ENCODE data around the gene IGSF11. TPM values are rescaled to one million over a fixed set of nuclear protein-coding genes. Genes with fewer than 3 reads are reported as not detected.

Gene IGSF11
- total RNA-seq, 2 experiments from 2014 or later, result 0.53 to 0.58 TPM

GRCh38 chr3:119019767-119020518 is 14.7 kb downstream of the IGSF11 start:
- Mint-ChIP-seq H3K4me1 (ENCODE audit: low read depth) (peaks cover 9% of the 10 kb centered on the region), H3K36me3 (ENCODE audit: low read depth) (no peaks in the 10 kb centered on the region), H3K9me3 (no peaks in the 10 kb centered on the region), H3K4me3 (no peak overlapping the region), H3K27me3 (peaks cover 5% of the 10 kb centered on the region), H3K27ac (no peak overlapping the region)
- Histone ChIP-seq H3K9me3 (ENCODE audit: control insufficient read depth in 1 of 2, insufficient read depth in 1 of 2, low read length in 2 of 2) (no peaks in the 10 kb centered on the region), H3K27me3 (ENCODE audit: control insufficient read depth in 1 of 2, insufficient read depth in 2 of 2, low read length in 2 of 2) (no peaks in the 10 kb centered on the region), H3K4me1 (ENCODE audit: insufficient read depth, low read length) (no peaks in the 10 kb centered on the region), H3K27ac (ENCODE audit: low read depth in 1 of 2, low read length in 2 of 2) (no peak overlapping the region), H3K4me3 (ENCODE audit: low read length) (no peak overlapping the region), H3K36me3 (ENCODE audit: insufficient read depth, low read length) (no peaks in the 10 kb centered on the region)
- intact Hi-C loops (cut with DNase I, micrococcal nuclease), result no loop called here
- ATAC-seq (ENCODE audit: poor library complexity), result no peak
- no peak for DNase-seq
- no peak for TF ChIP-seq CTCF (IDR thresholded peaks at IDR 0.05)
- ChIA-PET CTCF (no interaction called here), POLR2A (interaction anchor here (0.7 kb wide), 1 partner anchor 78 kb away, joined by 3 read pairs; no protein-coding TSS in a partner anchor)

DNA sequence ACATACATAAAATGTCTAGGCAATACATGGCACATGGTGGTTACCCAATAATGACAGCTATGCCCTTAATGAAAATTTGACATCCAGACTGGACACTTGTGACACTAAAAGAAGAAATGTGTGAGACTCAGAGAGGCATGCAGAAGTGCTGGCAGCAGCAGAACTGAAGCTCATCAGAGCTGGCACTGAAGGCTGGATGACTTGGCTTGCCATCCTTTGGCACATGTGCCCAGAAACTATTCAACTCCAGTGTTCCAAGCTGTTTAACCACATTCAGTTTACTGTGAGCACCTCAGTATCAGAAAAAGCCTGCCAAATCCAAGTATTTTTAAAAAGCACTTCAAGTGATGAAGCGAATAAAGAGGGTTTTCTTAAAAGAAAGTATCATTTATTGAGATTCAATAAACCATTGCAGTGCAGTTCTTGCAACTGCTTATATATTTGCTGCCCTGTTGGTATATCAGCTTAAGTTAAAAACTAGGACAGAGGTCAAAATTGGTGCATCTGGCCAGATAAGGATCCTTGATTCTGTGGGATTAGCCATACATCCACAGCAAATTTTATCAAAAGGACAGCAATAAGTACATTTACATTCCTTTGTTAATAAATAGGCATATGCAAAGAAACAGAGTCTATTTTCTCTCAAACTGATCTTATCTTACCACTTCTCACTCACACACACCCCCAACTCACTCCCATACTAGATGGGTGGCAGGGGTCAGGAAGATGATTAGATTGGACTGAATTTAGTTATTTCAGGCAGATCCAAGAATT is 15.8 kb downstream of the IGSF11 start:
- CTCF ChIA-PET, result interaction anchor here (2.1 kb wide), 1 partner anchor 16 kb away, joined by 5 read pairs; the partner anchor contains the start of gene IGSF11
- Mint-ChIP-seq H3K36me3 (ENCODE audit: low read depth) (no peaks in the 10 kb centered on the region), H3K4me3 (no peak overlapping the region), H3K27me3 (peaks cover 5% of the 10 kb centered on the region), H3K27ac (no peak overlapping the region), H3K9me3 (no peaks in the 10 kb centered on the region), H3K4me1 (ENCODE audit: low read depth) (peaks cover 9% of the 10 kb centered on the region)
- H3K4me1 ChIP-seq (ENCODE audit: insufficient read depth, low read length), result no peaks in the 10 kb centered on the region
- intact Hi-C loops (cut with DNase I, micrococcal nuclease), result no loop called here
- TF ChIP-seq CTCF (IDR thresholded peaks at IDR 0.05), result no peak
- DNase-seq, result no peak
- H3K4me3 ChIP-seq (ENCODE audit: low read length), result no peak overlapping the region
- no peaks in the 10 kb centered on the region for H3K27me3 ChIP-seq (ENCODE audit: control insufficient read depth in 1 of 2, insufficient read depth in 2 of 2, low read length in 2 of 2)
- POLR2A ChIA-PET, result interaction anchor here (1.6 kb wide), 1 partner anchor 63 kb away, joined by 4 read pairs; no protein-coding TSS in a partner anchor
- no peak for ATAC-seq (ENCODE audit: poor library complexity)
- no peaks in the 10 kb centered on the region for H3K9me3 ChIP-seq (ENCODE audit: control insufficient read depth in 1 of 2, insufficient read depth in 1 of 2, low read length in 2 of 2)
- no peaks in the 10 kb centered on the region for H3K36me3 ChIP-seq (ENCODE audit: insufficient read depth, low read length)
- H3K27ac ChIP-seq (ENCODE audit: low read depth in 1 of 2, low read length in 2 of 2), result no peak overlapping the region

- Histone ChIP-seq H3K27ac (ENCODE audit: low read depth in 1 of 2, low read length in 2 of 2) (no peak overlapping the region), H3K4me1 (ENCODE audit: insufficient read depth, low read length) (no peaks in the 10 kb centered on the region), H3K36me3 (ENCODE audit: insufficient read depth, low read length) (no peaks in the 10 kb centered on the region), H3K9me3 (ENCODE audit: control insufficient read depth in 1 of 2, insufficient read depth in 1 of 2, low read length in 2 of 2) (no peaks in the 10 kb centered on the region), H3K27me3 (ENCODE audit: control insufficient read depth in 1 of 2, insufficient read depth in 2 of 2, low read length in 2 of 2) (no peaks in the 10 kb centered on the region), H3K4me3 (ENCODE audit: low read length) (no peak overlapping the region)
- Mint-ChIP-seq H3K4me1 (ENCODE audit: low read depth) (peaks cover 13% of the 10 kb centered on the region), H3K4me3 (no peak overlapping the region), H3K27ac (no peak overlapping the region), H3K36me3 (ENCODE audit: low read depth) (no peaks in the 10 kb centered on the region), H3K9me3 (no peaks in the 10 kb centered on the region), H3K27me3 (peaks cover 5% of the 10 kb centered on the region)
- POLR2A ChIA-PET, result no interaction called here
- ATAC-seq (ENCODE audit: poor library complexity), result no peak
- intact Hi-C loops (cut with DNase I, micrococcal nuclease), result no loop called here
- CTCF ChIA-PET, result interaction anchor here (1.0 kb wide), 1 partner anchor 20 kb away, joined by 3 read pairs; no protein-coding TSS in a partner anchor
- no peak for TF ChIP-seq CTCF (IDR thresholded peaks at IDR 0.05)
- no peak for DNase-seq
Observed at GRCh38 chr3:119015942-119016341, 18.7 kb downstream of the IGSF11 start.
